HUES48 (cell line): Measurements from ENCODE around the gene SERPINB5.
"Not testable (repeated sequence)": the region's sequence is repeated elsewhere in the genome, so short reads cannot be mapped to it uniquely, and the experiment has no call there.

ENCODE experiments used
- H3K27ac ChIP-seq: one replicate; pipeline ENCODE4 v1.7.0; 2013; ENCODE audit warnings: low read depth, low read length, inconsistent platforms
- H3K27me3 ChIP-seq: 2 replicates; pipeline ENCODE4 v1.6.1; 2013; ENCODE audit warnings: mild to moderate bottlenecking, low read length; ENCODE audit not compliant: control insufficient read depth, insufficient read depth
- H3K36me3 ChIP-seq: 2 replicates; pipeline ENCODE4 v1.6.1; 2013; ENCODE audit warnings: low read length; ENCODE audit not compliant: control insufficient read depth, insufficient read depth
- H3K4me1 ChIP-seq: 2 replicates; pipeline ENCODE4 v1.6.1; 2013; ENCODE audit warnings: mild to moderate bottlenecking, low read length; ENCODE audit not compliant: control insufficient read depth, insufficient read depth
- H3K4me3 ChIP-seq: 2 replicates; pipeline ENCODE4 v1.5.1; 2013; ENCODE audit warnings: mild to moderate bottlenecking, low read depth, low read length
- H3K9ac ChIP-seq: 2 replicates; pipeline ENCODE4 v1.6.1; 2013; ENCODE audit warnings: mild to moderate bottlenecking, low read depth, low read length, moderate library complexity
- H3K9me3 ChIP-seq: 2 replicates; pipeline ENCODE4 v1.6.1; 2013; ENCODE audit warnings: low read length; ENCODE audit not compliant: control insufficient read depth, insufficient read depth

The SERPINB5 gene

DNA sequence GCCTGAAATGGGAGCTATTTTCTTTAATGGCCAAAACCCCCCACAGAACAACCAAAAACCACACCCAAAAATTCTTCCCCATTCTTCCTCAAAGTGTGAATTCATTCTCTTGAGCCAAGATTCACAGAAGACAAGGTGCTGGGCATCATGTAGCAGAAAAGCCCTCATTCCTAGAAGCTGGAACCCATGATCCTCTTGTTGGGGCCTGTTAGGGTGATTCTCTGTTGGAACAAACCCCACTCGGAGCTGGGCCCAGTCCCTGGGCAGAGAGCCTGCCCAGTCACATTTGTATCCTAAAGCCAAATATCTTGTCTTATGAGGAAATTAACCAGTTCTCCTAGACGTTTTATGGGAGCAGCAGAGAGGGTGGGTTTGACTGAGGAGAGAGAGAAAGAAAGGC, 31.7 kb upstream of the SERPINB5 start:
- Histone ChIP-seq H3K27me3 (no peaks in the 10 kb centered on the region), H3K27ac (no peak overlapping the region), H3K9ac (no peak overlapping the region), H3K4me3 (no peak overlapping the region), H3K36me3 (no peaks in the 10 kb centered on the region), H3K9me3 (no peaks in the 10 kb centered on the region), H3K4me1 (no peaks in the 10 kb centered on the region)

DNA sequence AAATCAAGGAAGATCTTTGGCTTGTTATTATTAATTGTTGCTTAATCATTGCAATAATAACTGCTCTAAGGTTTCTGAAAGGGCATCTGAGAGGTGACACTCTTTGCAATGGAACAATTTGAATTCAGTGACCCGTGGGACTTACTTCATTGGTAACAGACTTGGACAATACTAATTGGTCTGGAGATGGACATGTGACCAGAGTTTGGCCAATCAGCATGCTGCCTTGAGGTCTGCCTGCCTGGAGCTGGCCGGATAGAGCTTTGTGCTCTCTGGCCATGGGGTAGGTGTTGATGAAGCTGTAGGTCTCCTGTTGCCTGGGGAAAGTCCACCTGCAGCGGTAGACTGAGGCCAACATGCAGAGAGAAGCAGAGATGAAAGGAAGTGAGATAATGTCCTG, 30.5 kb upstream of the SERPINB5 start:
- Histone ChIP-seq H3K36me3 (no peaks in the 10 kb centered on the region), H3K9me3 (no peaks in the 10 kb centered on the region), H3K9ac (no peak overlapping the region), H3K27me3 (no peaks in the 10 kb centered on the region), H3K4me3 (no peak overlapping the region), H3K4me1 (no peaks in the 10 kb centered on the region), H3K27ac (no peak overlapping the region)

DNA sequence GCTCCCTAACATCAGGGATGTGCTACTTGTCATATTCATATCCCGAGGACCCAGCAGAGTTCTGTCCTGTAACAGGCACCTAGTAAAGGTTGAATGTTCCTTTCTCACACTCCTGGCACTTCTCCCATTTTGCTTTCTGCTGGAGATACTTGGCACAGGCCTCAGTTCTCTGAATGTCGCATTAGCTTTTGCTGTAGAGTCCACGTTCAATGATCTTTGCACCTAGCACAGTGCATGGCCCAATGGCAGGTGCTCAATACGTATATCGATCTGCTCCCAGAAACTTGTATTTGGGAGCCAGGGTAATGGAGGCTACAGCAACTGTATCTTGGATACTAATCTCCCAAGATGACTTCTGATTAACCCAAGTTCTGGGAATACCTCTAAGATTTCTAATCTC, 29.7 kb upstream of the SERPINB5 start:
- Histone ChIP-seq H3K4me3 (no peak overlapping the region), H3K36me3 (no peaks in the 10 kb centered on the region), H3K27ac (no peak overlapping the region), H3K4me1 (no peaks in the 10 kb centered on the region), H3K27me3 (no peaks in the 10 kb centered on the region), H3K9me3 (no peaks in the 10 kb centered on the region), H3K9ac (no peak overlapping the region)

DNA sequence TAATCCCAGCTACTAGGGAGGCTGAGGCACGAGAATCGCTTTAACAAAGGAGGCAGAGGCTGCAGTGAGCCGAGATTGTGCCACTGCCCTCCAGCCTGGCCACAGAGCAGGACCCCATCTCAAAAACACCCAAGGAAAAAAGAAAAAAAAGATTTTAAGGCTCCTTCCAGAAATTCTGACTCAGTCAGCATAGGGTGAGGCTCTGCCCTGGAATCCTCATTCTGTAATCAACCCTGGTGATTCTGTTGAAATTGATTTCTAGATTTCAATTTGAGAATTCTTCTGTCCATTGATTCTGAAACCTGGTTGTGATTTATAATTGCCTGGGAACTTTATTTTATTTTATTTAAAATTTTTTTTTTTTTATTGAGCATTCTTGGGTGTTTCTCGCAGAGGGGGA, 27.3 kb upstream of the SERPINB5 start:
- no peaks in the 10 kb centered on the region for H3K4me1 ChIP-seq
- no peaks in the 10 kb centered on the region for H3K36me3 ChIP-seq
- H3K27me3 ChIP-seq: no peaks in the 10 kb centered on the region
- no peak overlapping the region for H3K9ac ChIP-seq
- no peak overlapping the region for H3K27ac ChIP-seq
- H3K9me3 ChIP-seq: no peaks in the 10 kb centered on the region
- no peak overlapping the region for H3K4me3 ChIP-seq

DNA sequence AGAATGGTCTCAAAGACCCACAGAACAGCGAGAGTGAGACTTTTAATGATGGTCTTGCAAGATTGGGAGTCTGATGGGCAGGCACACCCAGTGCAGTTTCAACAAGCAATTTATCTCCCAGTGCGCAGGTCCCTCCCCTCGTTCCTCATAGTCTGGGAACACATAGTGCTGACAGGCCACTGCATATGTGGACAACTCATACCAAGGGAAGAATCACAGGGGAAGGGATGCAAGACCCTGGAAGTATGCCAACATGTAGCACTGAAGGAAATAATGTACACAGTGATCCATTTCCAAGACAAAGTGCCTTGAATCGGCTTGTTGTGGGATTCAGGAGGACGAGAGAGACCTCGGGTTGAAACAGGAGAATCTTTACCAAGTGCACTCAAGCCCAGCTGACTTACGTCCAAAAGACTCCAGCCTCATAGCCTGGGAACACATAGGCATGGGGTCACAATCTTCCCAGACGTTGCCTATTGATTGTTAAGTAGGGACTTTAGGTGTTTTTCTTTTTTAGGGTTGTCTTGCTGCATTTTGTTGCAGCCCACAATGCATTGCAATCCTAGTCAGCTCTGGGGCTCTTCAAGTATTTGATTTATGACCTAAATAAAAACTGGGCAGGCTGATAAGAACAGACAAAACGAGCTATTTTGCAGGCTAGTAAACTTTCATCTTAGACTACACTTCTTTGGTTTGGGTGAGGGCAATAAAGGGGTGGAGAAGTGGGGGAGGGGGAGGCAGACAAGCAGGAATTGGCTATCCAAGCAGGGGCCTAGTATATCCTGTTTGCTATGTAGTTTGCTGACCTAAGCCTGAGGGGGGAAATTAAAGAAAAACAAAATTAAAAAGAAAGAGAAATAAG, 24.7 kb upstream of the SERPINB5 start:
- Histone ChIP-seq H3K36me3 (no peaks in the 10 kb centered on the region), H3K9me3 (no peaks in the 10 kb centered on the region), H3K27me3 (no peaks in the 10 kb centered on the region), H3K4me3 (no peak overlapping the region), H3K9ac (no peak overlapping the region), H3K4me1 (no peaks in the 10 kb centered on the region), H3K27ac (no peak overlapping the region)

DNA sequence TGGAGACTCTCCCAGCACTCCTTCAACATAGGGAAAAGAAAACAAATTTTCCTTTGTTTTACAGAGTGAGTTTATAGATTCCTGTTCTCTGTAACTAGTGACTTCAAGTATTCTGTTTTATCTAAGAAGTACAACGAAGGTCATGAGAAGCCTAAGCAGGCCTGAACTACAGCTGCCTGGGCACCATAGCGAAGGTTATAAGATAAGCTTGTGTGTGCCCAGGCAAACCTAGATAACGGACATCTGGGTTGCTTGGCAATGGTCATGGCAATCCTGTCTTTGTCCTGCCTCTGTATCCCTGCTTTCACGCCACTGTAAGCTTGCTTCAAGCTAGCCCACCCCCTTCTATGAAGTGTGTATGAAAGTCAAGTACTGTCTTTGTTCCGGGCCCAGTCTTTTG, 24.0 kb upstream of the SERPINB5 start:
- H3K27me3 ChIP-seq, H3K4me3 ChIP-seq, H3K9ac ChIP-seq, H3K27ac ChIP-seq, H3K9me3 ChIP-seq, H3K4me1 ChIP-seq, H3K36me3 ChIP-seq: not testable (repeated sequence)

DNA sequence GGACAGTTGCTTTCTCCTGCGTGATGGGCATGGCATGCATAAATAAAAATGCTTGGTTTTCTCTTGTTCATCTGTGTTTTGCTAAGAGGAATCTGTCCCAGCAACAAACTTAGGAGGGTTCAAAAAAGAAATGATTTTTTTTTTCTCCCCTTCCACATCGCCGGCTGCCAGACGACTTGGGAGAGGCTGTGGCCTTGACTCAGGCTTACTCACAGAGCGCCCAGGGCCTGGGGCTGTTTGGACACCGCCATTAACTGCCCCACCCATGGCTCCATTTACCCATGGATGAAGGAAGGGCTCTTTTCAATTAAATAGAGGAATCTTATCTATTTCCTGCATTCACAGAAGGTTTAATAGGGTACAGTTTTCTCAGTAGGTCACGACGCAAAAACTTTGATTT, 22.3 kb upstream of the SERPINB5 start:
- no peaks in the 10 kb centered on the region for H3K9me3 ChIP-seq
- H3K36me3 ChIP-seq: no peaks in the 10 kb centered on the region
- no peak overlapping the region for H3K9ac ChIP-seq
- H3K27ac ChIP-seq: no peak overlapping the region
- H3K27me3 ChIP-seq: no peaks in the 10 kb centered on the region
- H3K4me3 ChIP-seq: no peak overlapping the region
- H3K4me1 ChIP-seq: no peaks in the 10 kb centered on the region

DNA sequence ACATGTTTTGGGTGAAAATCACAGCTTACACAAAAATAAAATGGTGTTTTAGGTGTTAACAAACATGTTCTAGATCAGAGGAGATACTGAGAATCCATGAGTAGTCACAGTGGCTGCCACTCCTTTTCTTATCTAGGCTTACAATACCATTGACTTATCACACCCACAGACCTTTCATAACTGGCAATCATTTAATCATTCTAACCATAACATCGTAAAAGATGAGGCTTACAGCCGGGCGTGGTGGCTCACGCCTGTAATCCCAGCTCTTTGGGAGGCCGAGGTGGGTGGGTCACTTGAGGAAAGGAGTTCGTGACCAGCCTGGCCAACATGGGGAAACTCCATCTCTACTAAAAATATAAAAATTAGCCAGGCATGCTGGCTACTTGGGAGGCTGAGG, 18.8 kb upstream of the SERPINB5 start:
- Histone ChIP-seq H3K9me3 (no peaks in the 10 kb centered on the region), H3K4me1 (no peaks in the 10 kb centered on the region), H3K9ac (no peak overlapping the region), H3K4me3 (no peak overlapping the region), H3K36me3 (no peaks in the 10 kb centered on the region), H3K27me3 (no peaks in the 10 kb centered on the region), H3K27ac (no peak overlapping the region)

DNA sequence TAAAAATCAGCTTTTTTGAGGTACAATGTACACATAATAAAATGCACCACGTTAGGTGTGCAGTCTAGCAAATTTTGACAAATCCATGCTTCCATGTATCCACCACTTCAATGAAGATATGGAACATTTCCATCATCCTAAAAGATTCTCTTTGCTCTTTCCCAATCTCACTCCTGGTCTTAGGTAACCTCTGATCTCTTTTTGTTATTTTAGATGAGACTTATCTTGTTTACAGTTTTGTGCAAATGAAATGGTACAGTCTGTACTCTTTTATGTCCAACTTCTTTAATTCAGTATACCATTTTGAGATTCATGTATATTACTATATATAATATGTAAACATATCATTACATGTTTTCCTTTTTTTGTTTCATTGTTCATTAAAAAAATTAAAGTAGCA, 16.3 kb upstream of the SERPINB5 start:
- H3K4me1 ChIP-seq: no peaks in the 10 kb centered on the region
- H3K27ac ChIP-seq: no peak overlapping the region
- H3K36me3 ChIP-seq: no peaks in the 10 kb centered on the region
- H3K27me3 ChIP-seq: no peaks in the 10 kb centered on the region
- no peak overlapping the region for H3K4me3 ChIP-seq
- no peak overlapping the region for H3K9ac ChIP-seq
- no peaks in the 10 kb centered on the region for H3K9me3 ChIP-seq

DNA sequence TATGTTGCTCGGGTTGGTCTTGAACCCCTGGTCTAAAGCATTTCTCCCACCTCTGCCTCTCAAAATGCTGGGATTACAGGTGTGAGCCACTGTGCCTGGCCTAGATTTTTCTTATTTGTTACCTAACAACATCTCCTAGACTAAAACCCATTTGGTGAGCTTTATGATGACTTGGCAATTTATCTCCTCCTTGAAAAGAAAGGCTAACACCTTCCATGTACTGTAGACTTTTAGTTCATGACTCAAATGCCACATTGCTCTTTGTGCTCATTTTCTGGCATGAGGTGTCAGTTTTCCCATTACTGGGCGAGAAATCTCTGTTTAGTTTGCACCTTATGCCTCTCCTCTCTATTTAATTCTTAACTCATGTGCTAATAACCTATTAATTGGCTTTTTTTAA, 12.3 kb upstream of the SERPINB5 start:
- Histone ChIP-seq H3K36me3 (no peaks in the 10 kb centered on the region), H3K9me3 (no peaks in the 10 kb centered on the region), H3K27ac (no peak overlapping the region), H3K9ac (no peak overlapping the region), H3K27me3 (no peaks in the 10 kb centered on the region), H3K4me3 (no peak overlapping the region), H3K4me1 (no peaks in the 10 kb centered on the region)

DNA sequence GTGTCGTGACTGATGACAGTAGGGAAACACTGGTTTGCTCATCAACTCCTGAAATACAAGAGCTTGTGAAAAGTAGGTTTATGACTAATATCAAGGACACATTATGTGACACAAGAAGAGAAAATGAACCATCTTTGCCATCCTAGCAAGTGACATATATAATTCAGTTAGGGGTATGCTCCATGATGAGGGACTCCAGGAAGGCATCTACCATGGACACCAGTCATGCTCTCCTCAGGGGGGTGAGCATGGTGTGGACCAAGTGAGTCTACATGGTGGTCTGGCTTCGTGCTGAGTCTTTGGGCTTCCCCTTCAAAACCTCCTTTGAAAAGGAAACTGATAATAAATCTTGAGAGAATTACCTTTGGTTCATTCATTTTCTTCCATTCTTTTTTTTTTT, 11.7 kb upstream of the SERPINB5 start:
- Histone ChIP-seq H3K27ac (no peak overlapping the region), H3K4me1 (no peaks in the 10 kb centered on the region), H3K9ac (no peak overlapping the region), H3K9me3 (no peaks in the 10 kb centered on the region), H3K4me3 (no peak overlapping the region), H3K36me3 (no peaks in the 10 kb centered on the region), H3K27me3 (no peaks in the 10 kb centered on the region)
